GM21360 (cell line): ENCODE measurements around the gene ZNF324B.
"Not testable (repeated sequence)": the region's sequence is repeated elsewhere in the genome, so short reads cannot be mapped to it uniquely, and the experiment has no call there.

ENCODE experiments used
- ATAC-seq: cut with Tn5 transposase; IDR thresholded peaks from one replicate; pipeline ENCODE4 v1.9.1; 2021; ENCODE audit warnings: mild to moderate bottlenecking, moderate library complexity; ENCODE audit not compliant: unreplicated experiment

ZNF324B gene

DNA sequence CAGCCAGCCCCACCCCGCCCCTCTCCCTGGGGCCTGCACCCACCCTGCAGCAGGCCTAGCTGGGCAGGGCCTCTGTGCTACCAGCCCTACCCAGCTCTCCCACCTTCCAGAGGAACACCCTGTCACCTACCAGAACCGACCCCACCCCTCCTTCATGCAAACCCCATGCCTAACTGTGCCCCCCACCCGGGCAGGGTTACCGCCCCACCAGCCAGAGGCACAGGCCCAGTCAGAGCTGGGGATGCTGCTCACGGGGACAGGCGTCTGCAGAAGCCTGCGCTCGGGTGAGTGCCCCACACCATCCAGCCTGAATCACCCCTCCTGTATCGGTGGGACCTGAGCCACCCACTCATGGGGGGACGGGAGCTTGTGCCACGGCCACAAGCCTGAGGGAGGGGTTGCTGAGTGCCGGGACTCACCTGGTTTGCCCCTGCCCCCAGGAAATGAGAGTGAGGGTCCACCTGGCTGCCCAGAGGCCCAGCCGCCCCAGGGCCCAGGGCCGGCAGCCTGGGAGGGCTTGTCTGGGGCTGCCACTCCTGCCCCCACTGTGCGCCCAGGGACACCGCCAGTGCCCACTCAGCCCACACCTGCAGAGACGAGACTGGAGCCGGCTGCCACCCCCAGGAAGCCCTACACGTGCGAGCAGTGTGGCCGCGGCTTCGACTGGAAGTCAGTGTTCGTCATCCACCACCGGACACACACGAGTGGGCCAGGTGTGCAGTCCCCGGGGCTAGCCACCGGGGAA is 28.5 kb downstream of the ZNF324B start:
- no peak for ATAC-seq

DNA sequence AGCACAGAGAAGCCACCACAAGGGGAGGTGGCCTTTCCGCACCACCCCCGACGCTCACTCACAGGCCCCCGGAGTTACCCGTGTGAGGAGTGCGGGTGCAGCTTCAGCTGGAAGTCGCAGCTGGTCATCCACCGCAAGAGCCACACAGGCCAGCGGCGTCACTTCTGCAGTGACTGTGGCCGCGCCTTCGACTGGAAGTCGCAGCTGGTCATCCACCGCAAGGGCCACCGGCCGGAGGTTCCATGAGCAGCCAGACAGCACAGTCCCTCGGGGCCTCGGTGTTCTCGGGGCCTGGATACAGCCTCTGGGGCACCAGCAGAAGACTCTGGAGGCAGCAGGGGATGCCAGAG is 29.0 kb downstream of the ZNF324B start:
- ATAC-seq, result no peak

DNA sequence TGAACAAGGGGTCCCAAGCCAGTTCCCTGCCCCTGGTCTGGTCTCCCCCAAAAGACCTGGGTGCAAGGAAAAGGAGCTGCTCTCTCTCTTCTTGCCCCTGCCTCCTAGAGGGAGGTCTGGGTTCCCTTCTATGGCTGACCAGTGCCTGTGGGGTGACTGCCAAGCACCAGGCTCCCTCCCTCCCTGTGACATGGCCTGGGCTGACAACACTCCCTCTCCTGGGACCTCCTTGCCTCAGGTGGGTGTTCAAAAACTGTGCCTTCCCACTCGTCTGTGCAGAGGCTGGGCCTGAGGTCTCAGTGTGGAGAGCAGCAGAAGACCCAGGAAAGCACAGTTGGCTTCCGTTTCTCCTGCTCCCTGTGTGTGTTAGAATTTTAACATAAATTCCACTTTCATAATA is 29.4 kb downstream of the ZNF324B start:
- no peak for ATAC-seq

- no peak for ATAC-seq
Observed at GRCh38 chr19:58482372-58482771, 30.9 kb downstream of the ZNF324B start.

DNA sequence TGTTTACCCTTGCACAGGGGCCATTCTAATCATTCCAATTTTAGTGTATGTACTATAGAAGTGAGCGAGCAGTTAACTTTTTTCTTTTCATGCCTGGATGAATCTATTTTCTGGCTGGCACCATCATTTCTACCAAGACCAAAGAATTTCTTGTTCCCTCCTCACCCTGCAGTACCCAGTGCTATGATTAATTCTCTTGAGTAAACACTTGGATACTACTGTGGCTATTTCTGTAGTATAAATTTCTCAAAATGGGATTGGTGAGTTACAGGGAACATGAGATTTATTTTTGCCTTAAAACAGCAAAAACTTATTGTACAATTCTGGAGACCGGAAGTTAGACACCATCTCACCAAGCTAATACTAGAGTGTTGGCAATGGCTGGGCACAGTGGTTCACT is 32.4 kb downstream of the ZNF324B start:
- ATAC-seq, result no peak

GRCh38 chr19:58484349-58484748 is 32.9 kb downstream of the ZNF324B start:
- ATAC-seq, result not testable (repeated sequence)

DNA sequence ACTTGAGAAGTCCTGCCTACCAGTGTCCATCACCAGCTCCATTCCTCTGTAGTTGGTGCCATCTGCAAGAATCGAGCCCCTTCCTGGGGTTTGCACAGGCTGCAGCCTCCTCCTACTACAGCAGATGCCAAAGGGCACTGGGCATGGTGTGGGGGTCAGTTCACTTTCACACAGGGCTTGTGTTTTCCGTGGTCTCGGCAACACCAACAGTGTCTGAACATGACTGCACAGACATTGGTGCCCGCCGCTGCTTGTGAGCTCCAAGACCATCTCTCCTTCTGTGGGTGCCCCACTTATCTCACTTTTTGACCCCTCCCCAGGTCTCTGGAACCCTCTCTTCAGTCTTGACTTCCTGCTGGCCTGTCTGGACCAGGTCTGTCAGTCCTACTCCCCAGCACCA is 40.0 kb downstream of the ZNF324B start:
- ATAC-seq, result no peak

- no peak for ATAC-seq
Observed at GRCh38 chr19:58492265-58492664, 40.8 kb downstream of the ZNF324B start.

GRCh38 chr19:58497634-58498170 is 46.3 kb downstream of the ZNF324B start:
- ATAC-seq, result no peak

DNA sequence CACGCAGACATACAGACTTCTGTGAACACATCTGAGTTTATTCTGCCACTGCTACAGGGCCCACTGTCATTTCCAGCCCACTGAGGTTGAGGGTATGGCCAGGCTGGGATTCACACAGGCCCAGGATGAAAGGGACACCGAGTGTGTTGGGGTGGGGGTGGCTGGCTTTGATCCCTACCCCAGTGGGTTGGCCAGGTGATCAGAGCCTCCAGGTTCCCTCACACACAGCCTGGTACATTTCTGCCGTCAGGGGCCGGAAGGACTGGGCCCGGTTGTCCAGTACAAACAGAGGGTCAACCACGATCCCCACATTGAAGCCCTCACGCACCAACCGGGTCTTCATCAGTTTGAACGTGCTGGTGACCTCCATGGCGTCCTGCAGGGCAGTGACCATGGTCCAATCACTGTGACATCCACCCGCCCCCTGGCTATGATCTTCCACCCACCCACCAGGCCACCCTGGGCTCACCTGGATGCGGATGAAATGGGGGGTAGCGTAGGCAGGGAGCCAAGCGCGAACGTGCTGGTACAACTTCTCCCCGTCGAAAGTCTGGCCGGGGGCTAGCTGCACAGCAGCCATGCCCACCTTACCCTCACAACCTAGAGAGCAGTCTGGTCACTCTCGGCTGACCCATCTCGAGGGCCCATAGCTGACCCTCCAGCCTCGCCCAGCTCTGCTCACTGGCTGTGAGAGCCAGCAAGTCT is 47.0 kb downstream of the ZNF324B start:
- ATAC-seq, result no peak

DNA sequence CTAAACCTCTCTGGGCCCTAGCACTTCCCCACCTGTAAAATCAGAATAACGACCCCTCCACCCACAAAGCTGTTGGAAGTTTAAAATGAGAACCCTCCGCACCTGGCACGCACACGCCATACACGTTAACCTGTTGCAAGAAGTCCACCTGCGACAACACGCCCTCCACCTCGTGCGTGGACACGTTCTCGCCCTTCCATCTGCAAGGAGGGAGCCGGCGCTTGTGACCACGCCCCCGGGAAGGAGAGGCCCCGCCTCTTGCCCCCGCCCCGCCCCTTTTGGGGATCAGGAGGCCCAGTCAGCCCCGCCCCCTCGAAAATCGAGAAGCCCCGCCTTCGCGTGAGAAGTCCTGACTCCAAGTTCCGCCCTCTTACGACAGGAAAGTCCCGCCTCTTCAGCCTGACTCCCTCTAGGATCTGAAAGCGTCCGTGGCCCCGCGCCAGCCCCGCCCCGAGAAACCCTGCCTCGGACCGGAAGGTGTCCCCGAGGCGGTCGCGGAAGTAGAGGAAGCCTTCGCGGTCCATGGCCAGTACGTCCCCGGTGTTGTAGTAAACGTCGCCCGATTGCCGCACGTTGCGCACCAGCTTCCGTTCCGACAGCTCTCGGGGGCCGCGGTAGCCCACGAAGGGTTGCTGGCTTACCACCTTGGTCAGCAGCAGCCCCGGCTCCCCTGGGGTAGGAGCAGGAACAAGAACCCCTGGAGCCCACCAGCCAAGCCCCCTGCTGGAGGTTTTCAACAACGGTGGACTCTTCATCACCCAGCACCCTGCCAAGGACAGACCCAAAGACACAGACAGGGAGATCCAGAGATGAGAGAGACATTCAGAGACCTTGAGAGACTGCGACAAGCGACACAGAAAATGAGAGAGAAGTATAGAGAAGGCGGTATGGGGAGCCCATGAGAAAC is 47.9 kb downstream of the ZNF324B start:
- peak; percentile 76 for ATAC-seq

DNA sequence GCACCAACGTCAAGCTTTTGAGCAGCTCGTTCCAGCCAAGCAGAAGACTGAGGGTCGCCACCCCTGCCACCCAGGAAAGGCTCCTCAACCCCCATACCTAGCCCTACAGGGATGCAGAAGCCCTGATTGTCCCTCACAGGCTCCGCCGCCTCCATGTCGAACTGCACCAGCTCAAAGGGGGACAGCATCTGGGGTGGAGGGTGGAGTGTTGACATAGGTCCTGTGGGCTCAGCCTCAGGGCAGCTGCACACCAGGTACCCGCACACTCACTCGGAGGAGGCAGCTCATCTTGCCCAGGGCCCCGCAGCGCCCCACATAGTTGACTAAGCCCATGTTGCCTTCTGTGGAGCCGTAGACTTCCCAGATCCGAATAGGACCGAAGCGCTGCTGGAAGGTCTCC is 48.8 kb downstream of the ZNF324B start:
- no peak for ATAC-seq
